ENCODE results near the gene OR13J1.
"Not testable (repeated sequence)": the region's sequence is repeated elsewhere in the genome, so short reads cannot be mapped to it uniquely, and the experiment has no call there.

OR13J1 gene

DNA sequence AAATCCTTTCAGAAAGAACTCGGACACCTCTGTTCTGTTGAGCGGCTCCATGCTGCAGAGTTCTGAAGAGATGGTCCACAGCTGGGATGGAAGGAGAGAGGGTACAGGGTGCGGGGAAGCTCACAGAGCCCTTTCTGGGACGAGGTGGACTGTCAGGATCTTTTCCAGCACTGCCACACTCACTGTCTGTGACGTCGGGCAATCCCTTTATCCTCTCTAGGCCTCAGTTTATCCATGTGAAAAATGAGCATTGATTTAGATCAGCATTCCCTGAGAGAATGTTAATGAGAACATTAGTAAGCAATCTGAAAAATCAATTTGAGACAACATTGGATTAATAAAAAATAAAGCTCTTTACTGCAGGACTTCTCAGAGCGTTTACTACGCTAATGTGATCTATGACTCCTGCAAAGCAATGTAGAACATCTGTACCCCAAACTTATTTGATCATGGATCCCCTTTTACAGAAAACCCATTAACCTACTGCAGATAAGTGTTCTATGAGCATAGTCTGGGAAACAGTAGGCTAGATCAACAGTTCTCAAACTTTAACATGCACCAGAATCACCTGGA, at the start of gene OR13J1:
OR13J1 (minus strand) TSS at position 51 of the 573 bp plus-strand sequence; CDS start at position 51, 0 bp downstream.
- no peak for DNase-seq

- DNase-seq = no peak
Measured at GRCh38 chr9:35919212-35920008, 49.2 kb upstream of the OR13J1 start.

DNA sequence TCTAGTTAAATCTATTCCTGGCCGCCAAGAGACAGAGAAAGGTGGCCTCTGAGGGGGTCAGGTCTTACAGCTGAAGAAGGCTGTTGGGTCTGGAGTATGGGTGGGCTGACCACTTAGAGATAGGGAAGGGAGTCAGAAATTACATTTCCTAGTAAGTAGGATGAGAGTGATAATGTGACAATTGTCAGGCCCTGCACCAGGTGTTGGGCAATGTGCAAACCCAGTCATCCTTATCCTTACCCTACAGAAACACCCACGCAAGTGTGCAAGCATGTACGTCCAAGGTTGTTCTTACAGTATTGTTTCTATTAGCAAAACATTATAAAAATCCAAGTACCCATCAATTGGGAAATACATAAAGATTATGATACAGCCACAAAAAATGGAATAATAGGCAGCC, 48.6 kb upstream of the OR13J1 start:
- no peak for DNase-seq

DNA sequence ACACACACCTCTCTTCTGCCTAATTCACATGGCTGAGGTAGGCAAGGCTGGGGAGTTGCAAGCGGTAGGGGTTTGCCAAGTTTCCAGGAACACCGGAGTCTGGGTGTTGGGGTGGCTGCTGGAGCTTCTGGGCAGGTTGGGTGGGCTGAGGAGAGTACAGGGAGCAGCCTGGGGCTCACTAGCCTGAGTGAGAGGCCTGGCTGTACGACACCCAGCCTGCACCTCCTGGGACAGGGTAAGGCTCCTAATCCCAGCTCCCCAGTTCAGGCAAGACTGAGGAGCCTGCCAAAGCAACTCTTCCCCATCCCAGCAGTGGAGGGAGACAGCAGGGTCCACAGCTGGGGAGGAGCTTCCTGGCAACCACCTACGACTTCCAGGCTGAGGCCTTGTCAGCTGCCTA, 47.1 kb upstream of the OR13J1 start:
- DNase-seq = no peak

- DNase-seq = no peak
Measured at GRCh38 chr9:35915681-35916294, 45.6 kb upstream of the OR13J1 start.

DNA sequence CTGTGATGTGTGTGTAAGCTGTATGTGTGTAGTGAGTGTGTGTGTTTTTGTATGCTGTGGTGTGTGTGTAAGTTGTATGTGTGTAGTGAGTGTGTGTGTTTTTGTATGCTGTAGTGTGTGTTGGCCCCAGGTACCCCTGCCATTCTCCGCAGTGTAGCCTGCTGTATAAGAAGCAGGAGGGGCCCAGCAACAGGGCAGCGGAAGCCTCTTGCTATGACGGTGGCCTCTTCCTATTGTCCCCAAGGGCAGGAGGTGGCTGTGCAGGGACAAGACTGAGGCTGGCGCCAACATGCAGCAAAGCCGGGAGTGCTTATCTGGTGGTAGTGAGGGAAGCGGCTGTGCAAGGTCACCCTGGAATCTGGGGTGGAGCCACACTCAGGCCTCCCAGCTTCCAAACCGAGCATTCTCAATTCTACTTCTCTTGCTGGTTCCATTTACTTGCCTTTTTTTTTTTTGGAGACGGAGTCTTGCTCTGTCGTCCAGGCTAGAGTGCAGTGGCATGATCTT, 44.2 kb upstream of the OR13J1 start:
- DNase-seq = no peak

DNA sequence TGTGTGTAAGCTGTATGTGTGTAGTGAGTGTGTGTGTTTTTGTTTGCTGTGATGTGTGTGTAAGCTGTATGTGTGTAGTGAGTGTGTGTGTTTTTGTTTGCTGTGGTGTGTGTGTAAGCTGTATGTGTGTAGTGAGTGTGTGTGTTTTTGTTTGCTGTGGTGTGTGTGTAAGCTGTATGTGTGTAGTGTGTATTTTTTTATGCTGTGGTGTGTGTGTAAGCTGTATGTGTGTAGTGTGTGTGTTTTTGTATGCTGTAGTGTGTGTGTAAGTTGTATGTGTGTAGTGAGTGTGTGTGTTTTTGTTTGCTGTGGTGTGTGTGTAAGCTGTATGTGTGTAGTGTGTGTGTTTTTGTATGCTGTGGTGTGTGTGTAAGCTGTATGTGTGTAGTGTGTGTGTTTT, 43.2 kb upstream of the OR13J1 start:
- DNase-seq = not testable (repeated sequence)

- no peak for DNase-seq
Measured at GRCh38 chr9:35912791-35913400, 42.7 kb upstream of the OR13J1 start.

DNA sequence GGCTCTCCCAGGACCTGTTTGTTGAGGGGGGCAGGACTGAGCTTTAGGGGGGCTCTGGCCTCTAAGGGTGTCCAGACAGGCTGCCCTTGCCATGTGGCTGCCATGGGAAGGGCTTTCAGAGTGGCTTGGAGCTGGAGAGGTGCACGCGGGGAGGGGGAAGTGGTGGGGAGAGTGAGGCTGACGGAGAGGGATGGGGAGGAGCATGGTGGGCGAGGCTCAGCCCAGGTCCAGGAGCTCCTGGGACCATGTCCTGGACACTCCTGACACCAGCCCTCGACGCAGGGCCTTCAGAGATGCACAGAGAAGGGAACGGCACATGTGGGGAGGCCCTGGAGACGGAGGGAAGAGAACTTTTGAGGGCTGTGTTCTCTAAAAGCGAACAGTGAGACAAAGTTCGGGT, 41.5 kb upstream of the OR13J1 start:
- DNase-seq = no peak

GRCh38 chr9:35910613-35911359, 40.6 kb upstream of the OR13J1 start:
- DNase-seq = peak; percentile 10

GRCh38 chr9:35909687-35910612, 39.7 kb upstream of the OR13J1 start:
- no peak for DNase-seq

DNA sequence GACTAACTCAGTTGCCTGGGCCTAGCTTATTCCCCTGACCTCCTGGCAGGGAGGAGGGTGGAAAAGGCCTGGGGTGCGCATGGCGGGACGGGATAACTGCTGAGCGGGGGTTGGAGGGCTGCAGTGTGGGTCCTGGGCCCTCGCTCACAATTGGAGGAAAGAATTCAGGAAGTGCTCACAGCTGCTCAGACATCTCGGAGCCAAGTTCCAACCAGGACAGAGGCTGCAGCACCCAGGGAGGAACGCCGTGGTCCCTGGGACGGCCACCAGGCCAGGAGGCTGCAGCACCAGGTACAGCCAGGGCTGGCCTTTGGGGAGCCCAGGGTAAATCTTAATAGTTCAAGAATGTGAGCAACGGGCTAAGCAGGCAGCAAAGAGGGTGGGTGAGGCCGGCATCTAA, 39.1 kb upstream of the OR13J1 start, which contains the start of gene SPAAR:
SPAAR (plus strand) TSS at position 217 of the 400 bp plus-strand sequence. CDS start 974 bp downstream, outside the sequence.
- DNase-seq = no peak

GRCh38 chr9:35908504-35909125, 38.4 kb upstream of the OR13J1 start:
- DNase-seq = no peak

GRCh38 chr9:35907711-35908503, 37.7 kb upstream of the OR13J1 start:
- no peak for DNase-seq

- no peak for DNase-seq
Measured at GRCh38 chr9:35906923-35907699, 36.9 kb upstream of the OR13J1 start.

DNA sequence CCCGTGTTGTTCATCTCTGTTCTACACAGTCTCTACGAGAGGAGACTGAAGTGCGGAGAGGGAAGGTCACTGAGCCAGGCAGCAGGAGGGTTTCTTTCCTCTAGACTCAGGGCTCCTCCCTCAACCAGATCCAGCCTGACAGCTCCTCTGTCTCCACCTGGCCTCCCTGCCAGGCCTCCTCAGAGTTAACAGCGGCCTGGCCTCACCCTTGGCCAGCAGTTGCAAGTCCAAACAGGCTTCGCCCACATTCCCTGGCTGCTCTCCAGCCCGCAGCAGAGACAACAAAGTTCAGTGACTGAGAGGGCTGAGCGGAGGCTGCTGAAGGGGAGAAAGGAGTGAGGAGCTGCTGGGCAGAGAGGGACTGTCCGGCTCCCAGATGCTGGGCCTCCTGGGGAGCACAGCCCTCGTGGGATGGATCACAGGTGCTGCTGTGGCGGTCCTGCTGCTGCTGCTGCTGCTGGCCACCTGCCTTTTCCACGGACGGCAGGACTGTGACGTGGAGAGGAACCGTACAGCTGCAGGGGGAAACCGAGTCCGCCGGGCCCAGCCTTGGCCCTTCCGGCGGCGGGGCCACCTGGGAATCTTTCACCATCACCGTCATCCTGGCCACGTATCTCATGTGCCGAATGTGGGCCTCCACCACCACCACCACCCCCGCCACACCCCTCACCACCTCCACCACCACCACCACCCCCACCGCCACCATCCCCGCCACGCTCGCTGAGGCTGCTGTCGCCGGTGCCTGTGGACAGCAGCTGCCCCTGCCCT, 35.9 kb upstream of the OR13J1 start, which contains the start of gene HRCT1:
HRCT1 (plus strand) TSS at position 291 of the 768 bp plus-strand sequence; CDS start at position 377, 86 bp downstream.
- no peak for DNase-seq

DNA sequence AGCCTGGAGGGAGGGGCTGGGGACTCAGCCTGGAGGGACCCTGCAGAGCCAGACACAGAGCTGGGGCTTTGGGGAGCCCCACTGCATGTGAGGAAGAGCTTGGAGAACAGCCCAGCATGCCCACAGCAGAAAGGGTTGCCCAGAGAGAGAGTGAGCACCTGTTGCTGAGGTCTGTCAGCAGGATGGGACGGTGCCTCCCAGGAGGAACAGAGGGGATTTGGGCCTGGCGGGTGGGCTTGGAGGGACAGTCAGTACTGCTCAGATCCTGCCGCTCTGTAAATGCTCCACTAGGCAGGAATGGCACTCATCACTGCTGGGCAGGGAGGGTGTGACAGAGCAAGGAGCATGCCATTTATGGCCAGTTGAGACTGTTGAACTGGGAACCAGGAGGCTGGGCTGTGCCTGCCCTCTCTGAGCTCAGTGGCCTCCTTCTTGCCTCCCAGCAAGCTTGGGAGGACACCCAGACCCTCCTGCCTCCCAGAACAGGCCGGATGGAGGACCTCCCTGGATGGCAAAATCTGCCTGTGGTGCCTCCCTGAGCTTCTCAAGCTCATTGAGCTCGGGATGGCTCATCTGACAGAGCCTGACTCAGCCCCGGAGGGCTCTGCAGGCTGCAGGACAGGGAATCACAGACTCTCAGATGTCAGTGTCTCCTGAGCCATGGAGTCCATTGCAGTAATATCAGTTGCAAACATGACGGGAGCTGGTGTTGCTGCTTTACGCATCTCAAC, 35.0 kb upstream of the OR13J1 start:
- DNase-seq = no peak

GRCh38 chr9:35904338-35904737, 34.1 kb upstream of the OR13J1 start:
- no peak for DNase-seq
